ENCODE measurements around the gene CNOT2.
"Not testable (repeated sequence)": the region's sequence is repeated elsewhere in the genome, so short reads cannot be mapped to it uniquely, and the experiment has no call there.

The CNOT2 gene

DNA sequence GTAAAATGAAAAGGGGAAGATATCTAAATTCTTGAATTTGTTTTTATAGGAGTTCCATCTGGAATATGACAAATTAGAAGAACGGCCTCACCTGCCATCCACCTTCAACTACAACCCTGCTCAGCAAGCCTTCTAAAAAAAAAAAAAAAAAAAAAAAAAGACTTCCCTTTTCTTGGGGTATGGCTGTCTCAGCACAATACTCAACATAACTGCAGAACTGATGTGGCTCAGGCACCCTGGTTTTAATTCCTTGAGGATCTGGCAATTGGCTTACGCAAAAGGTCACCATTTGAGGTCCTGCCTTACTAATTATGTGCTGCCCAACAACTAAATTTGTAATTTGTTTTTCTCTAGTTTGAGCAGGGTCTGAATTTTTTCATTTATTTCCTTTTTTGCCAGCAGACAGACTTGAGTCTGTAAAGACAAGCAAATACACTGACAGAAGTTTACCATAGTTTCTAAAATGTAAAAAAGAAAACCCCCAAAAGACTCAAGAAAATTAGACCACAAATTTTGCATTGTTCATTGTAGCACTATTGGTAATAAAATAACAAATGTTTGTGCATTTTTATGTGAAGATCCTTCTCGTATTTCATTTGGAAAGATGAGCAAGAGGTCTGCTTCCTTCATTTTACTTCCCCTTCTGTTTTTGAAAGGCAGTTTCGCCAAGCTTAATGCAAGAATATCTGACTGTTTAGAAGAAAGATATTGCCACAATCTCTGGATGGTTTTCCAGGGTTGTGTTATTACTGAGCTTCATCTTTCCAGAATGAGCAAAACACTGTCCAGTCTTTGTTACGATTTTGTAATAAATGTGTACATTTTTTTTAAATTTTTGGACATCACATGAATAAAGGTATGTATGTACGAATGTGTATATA lies 110.8 kb downstream of the CNOT2 start:
- intact Hi-C loops (cut with DNase I): no loop called here
- no peak for DNase-seq

DNA sequence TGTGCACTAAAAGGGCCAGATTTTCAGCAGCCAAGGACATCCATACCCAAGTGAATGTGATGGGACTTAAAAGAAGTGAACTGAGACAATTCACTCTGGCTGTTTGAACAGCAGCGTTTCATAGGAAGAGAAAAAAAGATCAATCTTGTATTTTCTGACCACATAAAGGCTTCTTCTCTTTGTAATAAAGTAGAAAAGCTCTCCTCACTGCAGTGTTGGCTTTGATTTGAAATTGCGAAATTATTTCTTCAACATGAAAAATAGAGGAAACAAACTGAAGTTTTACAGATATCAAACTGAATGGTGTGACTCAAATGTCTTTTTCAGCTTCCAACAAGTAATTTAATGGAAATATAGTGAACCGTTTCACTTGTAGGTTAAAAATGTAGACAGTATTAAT lies 111.6 kb downstream of the CNOT2 start:
- intact Hi-C loops (cut with DNase I): no loop called here
- no peak for DNase-seq

DNA sequence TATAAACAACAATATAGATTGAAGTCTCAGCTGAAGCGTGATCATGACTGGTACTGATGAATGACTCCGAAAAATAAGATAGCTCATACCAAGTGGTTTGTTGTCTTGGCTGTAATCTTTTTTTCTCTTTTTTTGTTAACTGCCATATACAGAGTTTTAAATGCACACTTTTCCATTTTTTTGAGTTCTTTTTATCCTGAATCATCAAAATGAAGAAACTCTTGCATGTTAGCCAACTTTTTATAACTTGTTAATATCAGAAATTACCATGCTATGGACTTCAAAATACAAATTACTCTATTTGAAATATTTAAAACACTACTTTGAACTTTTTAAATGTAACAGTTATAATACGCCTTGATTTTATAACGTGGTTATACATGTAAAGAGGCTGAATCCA lies 112.7 kb downstream of the CNOT2 start:
- intact Hi-C loops (cut with DNase I): no loop called here
- no peak for DNase-seq

DNA sequence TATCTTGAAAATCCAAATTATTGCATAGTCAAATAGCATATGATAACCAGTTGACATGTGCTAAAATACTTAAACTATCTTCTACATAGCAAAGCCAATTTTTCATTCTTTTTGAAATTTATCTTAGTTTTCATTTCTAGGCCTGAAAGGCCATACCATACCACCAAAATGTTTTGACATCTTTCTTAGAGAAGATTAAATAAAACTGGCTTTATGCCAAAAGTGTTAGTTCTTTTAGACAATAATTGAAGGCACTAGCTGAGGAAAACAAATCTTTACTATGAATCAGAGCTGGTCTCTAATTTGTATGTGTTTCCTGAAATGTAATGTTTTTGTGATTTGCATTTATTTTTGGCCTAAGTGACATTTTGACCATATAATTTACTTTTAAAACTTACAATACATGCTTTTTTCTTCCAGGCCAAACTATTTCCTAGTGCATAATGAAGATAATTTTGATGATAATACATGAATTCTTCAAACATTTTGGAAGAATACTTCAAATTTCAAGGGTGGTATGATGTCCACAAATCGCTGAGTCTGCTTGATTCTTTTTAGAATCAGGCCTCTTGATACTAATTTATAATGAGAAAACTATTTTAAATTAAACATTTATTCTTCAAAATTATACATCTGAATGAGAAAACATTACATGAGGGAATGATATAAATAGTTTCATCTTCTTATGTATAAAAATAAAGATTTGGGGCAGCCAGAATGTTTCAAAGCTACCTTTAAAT lies 116.4 kb downstream of the CNOT2 start:
- intact Hi-C loops (cut with DNase I): no loop called here
- DNase-seq: no peak

DNA sequence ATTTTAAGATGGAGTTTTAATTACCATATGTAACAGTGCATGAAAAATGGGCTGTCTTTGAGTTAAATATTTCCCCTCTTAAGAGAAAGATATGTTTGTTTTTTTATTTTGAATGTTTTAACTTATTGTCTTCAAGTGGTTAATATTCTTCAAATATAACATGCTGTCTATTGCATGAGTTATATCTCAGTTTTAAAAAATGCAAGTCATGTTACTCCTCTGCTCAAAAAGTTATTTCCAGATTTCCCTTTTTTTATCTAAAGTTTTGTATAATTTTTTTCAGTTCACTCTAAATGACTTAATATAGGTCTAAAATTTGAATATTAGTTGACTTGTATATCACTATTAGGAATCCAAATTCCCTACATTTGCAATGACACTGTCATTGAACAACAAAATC lies 117.0 kb downstream of the CNOT2 start:
- DNase-seq: no peak
- intact Hi-C loops (cut with DNase I): no loop called here

DNA sequence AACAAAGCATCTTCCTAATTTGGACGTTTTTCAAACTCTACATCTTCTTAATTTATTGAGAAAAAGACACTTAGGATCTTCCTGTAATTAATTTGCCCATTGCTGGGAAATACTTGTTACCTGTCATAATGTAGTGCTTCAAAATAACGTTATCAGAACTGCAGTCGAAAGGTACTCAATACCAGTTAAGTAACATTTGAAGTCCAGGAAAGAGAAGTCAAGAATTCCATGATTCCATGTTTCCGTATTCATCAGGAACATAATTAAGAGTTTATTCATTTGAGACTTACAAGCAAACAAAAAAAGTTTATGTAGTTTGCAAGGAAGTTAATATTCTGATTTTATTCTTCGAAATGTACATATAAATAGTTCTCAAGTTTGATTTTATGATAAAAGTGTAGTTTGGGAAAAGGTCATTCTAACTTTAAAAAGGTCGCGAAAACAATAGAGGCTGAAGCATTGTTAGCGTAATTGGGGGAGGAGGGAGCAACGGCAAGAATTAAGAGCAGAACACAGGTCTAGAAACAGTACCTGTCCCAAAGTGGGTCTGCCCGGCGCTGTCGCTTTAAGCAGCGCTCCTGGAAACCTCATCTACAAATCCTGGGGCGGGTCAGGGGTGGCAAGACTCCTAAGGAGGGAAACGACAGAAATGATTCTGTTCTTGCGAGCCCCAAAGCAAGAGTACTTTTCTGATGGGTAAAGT lies 121.6 kb downstream of the CNOT2 start:
- DNase-seq: peak in 3 of 42 donors; percentile 6 to 15 (median 13)
- intact Hi-C loops (cut with DNase I): loop anchor here (5.0 kb wide), 3 partner anchors 123 to 212 kb away; partner anchors contain the start of gene CNOT2

DNA sequence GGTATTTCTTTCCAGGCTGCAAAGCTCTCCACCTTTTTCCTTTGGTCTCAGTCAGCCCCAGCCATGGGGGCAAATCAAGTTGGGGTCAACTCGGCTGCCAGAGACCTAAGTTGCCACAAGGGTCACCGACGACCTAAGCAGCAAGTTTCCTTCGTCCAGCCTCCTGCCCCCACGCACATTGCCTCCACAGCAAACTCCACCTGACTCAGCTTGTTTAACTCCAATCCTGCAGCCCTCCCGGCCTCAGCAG lies 122.1 kb downstream of the CNOT2 start:
- peak in 3 of 42 donors; percentile 4 to 19 (median 10) for DNase-seq
- intact Hi-C loops (cut with DNase I): loop anchor here (5.0 kb wide), 3 partner anchors 123 to 212 kb away; partner anchors contain the start of gene CNOT2

DNA sequence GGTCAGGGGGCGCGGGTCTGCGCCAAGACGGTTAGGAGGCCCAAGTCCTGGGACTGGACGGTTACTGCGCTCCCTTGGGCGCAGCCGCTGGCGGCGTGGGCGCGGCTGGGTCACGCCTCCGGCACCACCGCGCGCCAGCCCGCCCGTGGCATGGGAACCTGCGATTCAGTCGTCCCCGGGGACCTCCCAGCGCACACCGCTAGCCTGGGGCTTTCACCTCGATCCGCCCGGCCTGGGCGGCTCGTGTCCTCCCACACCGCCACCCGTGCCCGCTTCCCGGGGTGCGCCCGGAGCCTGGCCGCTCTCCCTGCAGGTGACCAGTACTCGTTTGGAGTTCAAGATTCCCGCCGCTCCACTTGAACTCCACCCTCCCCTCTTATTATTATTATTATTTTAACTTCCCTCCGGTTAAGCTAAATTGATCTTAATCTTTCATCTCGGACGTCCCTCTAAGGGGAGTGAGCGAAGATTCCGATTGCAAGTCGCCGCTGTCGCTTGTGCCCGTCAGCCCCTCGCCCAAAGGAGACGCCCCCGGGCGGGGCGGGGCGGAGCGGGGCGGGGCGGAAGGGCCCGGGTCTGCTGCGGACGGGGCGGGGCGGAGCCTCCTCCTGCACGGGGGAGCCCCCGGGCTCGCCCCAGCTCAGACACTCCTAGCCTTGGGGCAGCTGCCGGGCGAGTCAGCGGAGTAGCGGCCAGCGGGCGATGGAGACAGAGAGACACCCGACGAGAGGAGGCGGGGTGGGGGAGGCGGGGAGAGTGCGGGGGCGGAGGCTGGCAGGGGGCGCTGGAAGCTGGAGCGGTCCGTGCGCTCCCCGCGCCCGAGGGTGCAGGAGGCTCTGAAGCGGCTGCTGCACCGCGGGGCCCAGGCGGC lies 122.7 kb downstream of the CNOT2 start, which contains the start of gene KCNMB4:
TSS of gene KCNMB4 (plus strand) at position 643 of the 871 bp plus-strand sequence. CDS start 445 bp downstream, outside the sequence.
- DNase-seq: peak; percentile 75 to 95 (median 87)
- intact Hi-C loops (cut with DNase I): loop anchor here (5.0 kb wide), 3 partner anchors 124 to 211 kb away; partner anchors contain the start of gene CNOT2

DNA sequence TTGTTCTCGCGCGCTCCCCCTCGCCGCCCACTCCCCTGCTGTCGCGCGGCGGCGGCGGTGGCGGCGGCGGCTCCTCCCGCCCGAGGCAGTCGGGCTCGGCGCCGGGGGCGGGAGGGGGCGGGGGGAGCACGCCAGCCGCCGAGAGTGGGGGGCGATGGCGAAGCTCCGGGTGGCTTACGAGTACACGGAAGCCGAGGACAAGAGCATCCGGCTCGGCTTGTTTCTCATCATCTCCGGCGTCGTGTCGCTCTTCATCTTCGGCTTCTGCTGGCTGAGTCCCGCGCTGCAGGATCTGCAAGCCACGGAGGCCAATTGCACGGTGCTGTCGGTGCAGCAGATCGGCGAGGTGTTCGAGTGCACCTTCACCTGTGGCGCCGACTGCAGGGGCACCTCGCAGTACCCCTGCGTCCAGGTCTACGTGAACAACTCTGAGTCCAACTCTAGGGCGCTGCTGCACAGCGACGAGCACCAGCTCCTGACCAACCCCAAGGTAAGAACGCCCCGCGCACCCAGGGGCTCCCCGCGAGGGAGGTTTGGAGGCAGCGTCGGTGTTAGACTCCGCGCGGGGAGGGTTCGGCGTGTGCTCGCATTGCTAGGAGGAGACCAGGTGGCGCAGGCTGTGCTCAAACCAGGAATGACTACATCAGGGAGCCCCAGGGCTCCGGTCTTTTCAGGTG lies 123.5 kb downstream of the CNOT2 start:
- peak; percentile 29 to 83 (median 64) for DNase-seq
- intact Hi-C loops (cut with DNase I): loop anchor here (5.0 kb wide), 3 partner anchors 124 to 211 kb away; partner anchors contain the start of gene CNOT2

DNA sequence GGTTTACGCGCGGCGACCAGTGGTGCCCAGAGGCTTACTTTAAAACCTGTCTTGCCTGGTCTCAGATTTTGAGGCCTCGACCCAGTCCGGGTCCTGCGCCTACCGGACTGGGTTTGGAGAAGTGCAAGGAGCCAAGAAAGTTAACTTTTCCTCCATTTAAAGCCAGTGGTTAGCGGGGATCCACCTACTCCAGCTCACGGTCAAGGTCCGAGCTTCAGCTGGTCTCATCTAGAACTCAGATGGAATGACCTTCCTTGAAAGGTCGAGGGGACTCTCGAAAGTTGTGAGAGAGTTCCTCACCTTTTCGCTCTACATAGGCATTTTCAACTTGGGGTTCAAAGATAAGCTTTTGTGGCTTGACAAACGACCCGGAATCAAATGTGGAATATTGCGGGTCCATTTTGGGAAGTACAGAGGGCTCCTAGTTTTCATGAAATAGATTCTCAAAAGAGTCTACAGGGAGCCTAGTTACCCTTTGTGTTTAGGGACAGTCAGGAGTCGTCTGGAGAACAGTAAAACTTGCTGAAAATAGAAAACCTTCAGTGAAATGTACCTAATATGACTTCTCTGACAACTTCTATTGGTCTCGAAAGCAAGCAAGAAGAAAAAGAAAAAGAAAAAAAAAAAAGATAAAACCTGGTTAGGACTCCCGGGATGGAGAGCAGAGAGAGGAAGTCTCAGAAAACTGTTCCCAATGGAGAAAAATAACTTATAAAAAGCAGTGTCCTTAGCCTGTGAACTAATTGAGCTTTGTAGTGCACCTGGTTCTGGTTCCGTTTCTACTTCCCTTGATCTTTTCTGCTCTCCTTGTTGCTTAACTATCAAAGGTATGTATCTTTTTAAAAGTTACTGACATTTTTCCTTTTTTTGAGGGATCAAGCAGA lies 124.3 kb downstream of the CNOT2 start:
- peak in 4 of 42 donors; percentile 8 to 37 (median 9) for DNase-seq

DNA sequence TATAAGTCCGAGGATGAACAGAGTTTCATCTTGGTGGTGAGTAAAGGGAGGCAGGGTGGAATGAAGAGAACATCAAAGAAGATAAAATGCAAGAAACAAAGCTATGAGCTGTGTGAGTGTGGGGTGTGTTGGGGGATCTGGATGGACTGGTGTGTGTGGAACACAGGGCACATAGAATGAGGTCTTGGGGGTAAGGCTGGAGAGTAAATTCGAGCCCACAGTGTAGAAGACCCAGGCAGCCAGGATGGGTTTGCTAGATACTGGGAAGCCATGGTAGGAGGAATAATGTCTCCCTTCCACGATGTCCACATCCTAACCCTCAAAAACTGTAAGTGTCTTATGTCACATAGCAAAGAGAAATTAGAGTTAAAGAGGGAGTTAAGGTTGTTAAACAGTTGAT lies 129.6 kb downstream of the CNOT2 start:
- intact Hi-C loops (cut with DNase I): no loop called here
- DNase-seq: no peak

More for the DNA sequence above, 124.3 kb downstream of the CNOT2 start:
- intact Hi-C loops (cut with DNase I): loop anchor here (5.0 kb wide), 3 partner anchors 125 to 210 kb away; partner anchors contain the start of gene CNOT2

DNA sequence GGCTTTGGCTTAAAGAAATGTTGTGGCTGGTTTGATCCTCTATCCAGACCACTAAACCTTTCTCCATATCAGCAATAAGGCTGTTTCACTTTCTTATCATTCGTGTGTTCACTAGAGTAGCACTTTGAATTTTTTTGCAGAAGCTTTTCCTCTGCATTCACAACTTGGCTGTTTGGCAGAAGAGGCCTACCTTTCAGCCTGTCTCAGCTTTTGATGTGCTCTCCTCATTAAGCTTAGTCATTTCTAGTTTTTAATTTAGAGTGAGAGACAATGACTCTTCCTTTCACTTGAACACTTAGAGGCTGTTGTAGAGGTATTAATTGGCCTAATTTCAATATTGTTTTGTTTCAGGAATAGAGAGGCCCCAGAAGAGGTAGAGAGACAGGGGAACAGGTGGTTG lies 136.6 kb downstream of the CNOT2 start:
- intact Hi-C loops (cut with DNase I): no loop called here
- DNase-seq: no peak

DNA sequence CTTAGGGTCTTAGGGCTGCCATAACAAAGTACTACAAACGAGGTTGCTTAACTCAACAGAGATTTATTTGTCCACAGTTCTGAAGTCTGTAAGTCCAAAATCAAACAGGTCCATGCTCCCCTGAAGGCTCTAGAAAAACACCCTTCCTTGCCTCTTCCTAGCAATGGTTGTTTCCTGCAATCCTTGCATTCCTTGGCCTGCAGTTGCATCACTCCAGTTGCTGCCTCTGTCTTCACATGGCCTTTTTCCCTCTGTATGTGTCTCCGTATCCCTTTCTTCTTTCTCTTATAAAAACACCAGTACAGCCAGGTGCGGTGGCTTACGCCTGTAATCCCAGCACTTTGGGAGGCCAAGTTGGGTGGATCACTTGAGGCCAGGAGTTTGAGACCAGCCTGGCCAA lies 140.3 kb downstream of the CNOT2 start:
- no peak for DNase-seq
- intact Hi-C loops (cut with DNase I): no loop called here

DNA sequence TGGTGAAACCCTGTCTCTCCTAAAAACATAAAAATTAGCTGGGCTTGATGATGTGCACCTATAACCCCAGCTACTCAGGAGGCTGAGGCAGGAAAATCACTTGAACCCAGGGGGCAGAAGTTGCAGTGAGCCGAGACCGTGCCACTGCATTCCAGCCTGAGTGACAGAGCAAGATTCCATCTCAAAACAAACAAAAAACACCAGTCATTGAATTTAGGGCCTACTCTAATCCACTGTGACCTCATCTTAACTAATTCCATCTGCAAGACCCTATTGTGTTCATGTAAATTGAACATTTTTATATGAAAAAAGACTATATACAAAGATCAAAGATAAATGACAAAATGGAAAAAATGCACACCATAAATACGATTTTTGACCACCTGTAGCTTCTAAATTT lies 140.7 kb downstream of the CNOT2 start:
- intact Hi-C loops (cut with DNase I): no loop called here
- no peak for DNase-seq

DNA sequence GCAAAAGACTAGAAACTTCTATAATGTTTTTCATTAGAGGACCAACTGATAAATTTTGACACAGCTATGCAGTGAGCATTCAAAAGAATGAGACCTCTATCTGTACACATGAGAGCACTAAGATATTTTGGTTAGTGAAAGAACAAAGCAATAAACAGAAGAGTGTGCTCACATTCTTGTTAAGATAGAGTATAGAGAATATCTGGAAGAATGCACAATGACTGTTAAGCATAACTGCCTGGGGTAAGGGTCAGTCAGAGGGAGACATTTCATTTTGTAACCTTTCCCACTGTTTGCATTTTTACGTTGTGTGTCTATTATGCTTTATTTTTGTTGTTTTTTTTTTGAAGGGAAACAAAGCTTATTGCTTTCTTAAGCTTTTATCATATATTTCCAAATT lies 143.5 kb downstream of the CNOT2 start:
- no peak for DNase-seq
- intact Hi-C loops (cut with DNase I): no loop called here

DNA sequence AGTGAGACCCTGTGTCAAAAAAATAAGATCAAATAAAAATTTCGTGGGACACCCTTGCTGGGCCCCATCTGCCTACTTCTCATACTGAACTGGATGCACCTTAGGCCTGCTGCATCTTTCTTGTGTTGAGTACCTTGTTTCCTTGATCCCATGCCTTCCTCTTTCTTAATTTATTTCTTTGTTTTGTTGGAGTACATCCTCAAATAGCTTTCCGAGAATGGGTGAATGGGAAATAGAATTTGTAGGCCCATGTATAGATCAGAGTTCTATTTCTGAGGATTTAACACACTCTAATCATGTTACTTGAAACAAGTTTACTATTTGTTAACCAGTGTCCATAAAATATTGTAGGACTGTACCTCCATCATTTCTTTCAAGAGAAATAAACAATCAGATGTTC lies 146.4 kb downstream of the CNOT2 start:
- intact Hi-C loops (cut with DNase I): no loop called here
- no peak for DNase-seq

DNA sequence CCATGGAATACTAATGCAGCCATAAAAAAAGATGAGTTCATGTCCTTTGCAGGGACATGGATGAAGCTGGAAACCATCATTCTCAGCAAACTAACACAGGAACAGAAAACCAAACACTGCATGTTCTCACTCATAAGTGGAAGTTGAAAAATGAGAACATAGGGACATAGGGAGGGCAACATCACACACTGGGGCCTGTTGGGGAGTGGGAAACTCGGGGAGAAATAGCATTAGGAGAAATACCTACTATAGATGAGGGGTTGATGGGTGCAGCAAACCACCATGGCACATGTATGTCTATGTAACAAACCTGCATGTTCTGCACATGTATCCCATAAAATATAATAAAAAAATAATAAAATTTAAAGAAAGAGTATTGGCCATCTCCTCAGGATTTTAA lies 149.4 kb downstream of the CNOT2 start:
- intact Hi-C loops (cut with DNase I); DNase-seq: not testable (repeated sequence)

Measured in head of caudate nucleus (tissue), 42 donors.